Measurements from ENCODE around the gene CSGALNACT2.

Gene CSGALNACT2

GRCh38 chr10:43176271-43176670, 38.0 kb downstream of the CSGALNACT2 start:
- TF ChIP-seq ZBTB7A (IDR thresholded peaks at IDR 0.05; ENCODE audit: low read depth): no peak
- no peak for TF ChIP-seq CREB1 (IDR thresholded peaks at IDR 0.05; ENCODE audit: low read depth)
- no peak for TF ChIP-seq NFIC (IDR thresholded peaks at IDR 0.05)
- no peak for TF ChIP-seq EGR1 (IDR thresholded peaks at IDR 0.05)
- TF ChIP-seq CEBPB (IDR thresholded peaks at IDR 0.05): no peak
- no peak for TF ChIP-seq YY1 (IDR thresholded peaks at IDR 0.05; ENCODE audit: low read depth)
- TF ChIP-seq TCF12 (IDR thresholded peaks at IDR 0.05; ENCODE audit: low read depth): no peak
- TF ChIP-seq TAF1 (IDR thresholded peaks at IDR 0.05; ENCODE audit: low read depth): no peak
- no peak for TF ChIP-seq TEAD4 (IDR thresholded peaks at IDR 0.05)
- TF ChIP-seq MAX (IDR thresholded peaks at IDR 0.05): no peak

DNA sequence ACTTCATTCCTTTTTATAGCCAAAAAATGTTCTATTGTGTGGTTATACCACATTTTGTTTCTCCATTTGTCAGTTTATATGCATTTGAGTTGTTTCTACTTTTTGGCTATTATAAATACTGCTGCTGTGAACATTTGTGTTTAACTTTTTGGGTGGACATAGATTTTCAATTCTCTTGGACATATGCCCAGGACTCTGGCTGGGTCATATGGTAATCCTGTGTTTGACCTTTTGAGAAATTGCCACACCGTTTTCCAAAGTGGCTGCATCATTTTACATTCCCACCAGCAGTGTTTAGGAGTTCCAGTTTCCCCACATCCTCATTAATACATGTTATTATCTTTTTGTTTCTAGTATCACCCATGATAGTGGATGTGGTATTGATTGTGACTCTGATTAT, 39.4 kb downstream of the CSGALNACT2 start:
- TF ChIP-seq TEAD4 (IDR thresholded peaks at IDR 0.05): no peak
- no peak for TF ChIP-seq CREB1 (IDR thresholded peaks at IDR 0.05; ENCODE audit: low read depth)
- no peak for TF ChIP-seq CEBPB (IDR thresholded peaks at IDR 0.05)
- no peak for TF ChIP-seq NFIC (IDR thresholded peaks at IDR 0.05)
- no peak for TF ChIP-seq MAX (IDR thresholded peaks at IDR 0.05)
- no peak for TF ChIP-seq RAD21 (IDR thresholded peaks at IDR 0.05; ENCODE audit: low read depth)
- no peak for TF ChIP-seq EP300 (IDR thresholded peaks at IDR 0.05; ENCODE audit: borderline replicate concordance)
- no peak for TF ChIP-seq TCF12 (IDR thresholded peaks at IDR 0.05; ENCODE audit: low read depth)
- no peak for TF ChIP-seq YY1 (IDR thresholded peaks at IDR 0.05; ENCODE audit: low read depth)
- no peak for TF ChIP-seq ZBTB7A (IDR thresholded peaks at IDR 0.05; ENCODE audit: low read depth)
- TF ChIP-seq EGR1 (IDR thresholded peaks at IDR 0.05): no peak
- TF ChIP-seq REST (IDR thresholded peaks at IDR 0.05; ENCODE audit: low read depth): no peak
- no peak for TF ChIP-seq USF1 (IDR thresholded peaks at IDR 0.05)

- TF ChIP-seq MAX (IDR thresholded peaks at IDR 0.05) (no peak), TAF1 (IDR thresholded peaks at IDR 0.05; ENCODE audit: low read depth) (no peak), USF1 (IDR thresholded peaks at IDR 0.05) (no peak), NFIC (IDR thresholded peaks at IDR 0.05) (no peak), CREB1 (IDR thresholded peaks at IDR 0.05; ENCODE audit: low read depth) (no peak), REST (IDR thresholded peaks at IDR 0.05; ENCODE audit: low read depth) (no peak), CEBPB (IDR thresholded peaks at IDR 0.05) (no peak), YY1 (IDR thresholded peaks at IDR 0.05; ENCODE audit: low read depth) (no peak), RAD21 (IDR thresholded peaks at IDR 0.05; ENCODE audit: low read depth) (no peak), FOXM1 (IDR thresholded peaks at IDR 0.05; ENCODE audit: borderline replicate concordance, low read depth) (no peak), TEAD4 (IDR thresholded peaks at IDR 0.05) (no peak), ZBTB7A (IDR thresholded peaks at IDR 0.05; ENCODE audit: low read depth) (no peak), TCF12 (IDR thresholded peaks at IDR 0.05; ENCODE audit: low read depth) (no peak), EP300 (IDR thresholded peaks at IDR 0.05; ENCODE audit: borderline replicate concordance) (no peak), EGR1 (IDR thresholded peaks at IDR 0.05) (no peak)
Measured at GRCh38 chr10:43181146-43181545, 42.9 kb downstream of the CSGALNACT2 start.

- TF ChIP-seq RAD21 (IDR thresholded peaks at IDR 0.05; ENCODE audit: low read depth): no peak
- no peak for TF ChIP-seq CREB1 (IDR thresholded peaks at IDR 0.05; ENCODE audit: low read depth)
- TF ChIP-seq FOXM1 (IDR thresholded peaks at IDR 0.05; ENCODE audit: borderline replicate concordance, low read depth): no peak
- TF ChIP-seq EP300 (IDR thresholded peaks at IDR 0.05; ENCODE audit: borderline replicate concordance): no peak
- TF ChIP-seq CEBPB (IDR thresholded peaks at IDR 0.05): no peak
- no peak for TF ChIP-seq TEAD4 (IDR thresholded peaks at IDR 0.05)
- TF ChIP-seq USF1 (IDR thresholded peaks at IDR 0.05): no peak
- no peak for TF ChIP-seq REST (IDR thresholded peaks at IDR 0.05; ENCODE audit: low read depth)
- TF ChIP-seq TCF12 (IDR thresholded peaks at IDR 0.05; ENCODE audit: low read depth): no peak
- no peak for TF ChIP-seq ZBTB7A (IDR thresholded peaks at IDR 0.05; ENCODE audit: low read depth)
- no peak for TF ChIP-seq EGR1 (IDR thresholded peaks at IDR 0.05)
- TF ChIP-seq YY1 (IDR thresholded peaks at IDR 0.05; ENCODE audit: low read depth): no peak
- TF ChIP-seq NFIC (IDR thresholded peaks at IDR 0.05): no peak
- TF ChIP-seq MAX (IDR thresholded peaks at IDR 0.05): no peak
- TF ChIP-seq TAF1 (IDR thresholded peaks at IDR 0.05; ENCODE audit: low read depth): no peak
Measured at GRCh38 chr10:43186150-43186549, 47.9 kb downstream of the CSGALNACT2 start.
